CD4-positive, CD25-positive, alpha-beta regulatory T cell (primary cell): ENCODE data around the gene AXDND1. TPM values are rescaled to one million over a fixed set of nuclear protein-coding genes. Genes with fewer than 3 reads are reported as not detected.
"Not testable (repeated sequence)": the region's sequence is repeated elsewhere in the genome, so short reads cannot be mapped to it uniquely, and the experiment has no call there.

Source experiments
- ATAC-seq, 2 donors: fragments of 150-1000 bp; cut with Tn5 transposase; one replicate each; pipeline ENCODE4 v1.10.0; 2021; ENCODE audit warnings: low read depth in 2 of 2, moderate number of reproducible peaks in 2 of 2, moderate library complexity in 1 of 2
- DNase-seq, 3 donors: peaks; one replicate each; pipeline versions ENCODE4 v3.0.0 to v3.0.0-alpha.2; 2012 to 2022; ENCODE audit warnings: mixed read lengths in 1 of 3
- H3K27ac ChIP-seq: one replicate; pipeline ENCODE4 v1.7.0; 2013; ENCODE audit warnings: mild to moderate bottlenecking, low read length; ENCODE audit not compliant: insufficient read depth, poor library complexity, severe bottlenecking
- H3K27me3 ChIP-seq: one replicate; pipeline ENCODE4 v1.7.0; 2013; ENCODE audit warnings: low read length; ENCODE audit not compliant: control insufficient read depth, insufficient read depth
- H3K36me3 ChIP-seq: one replicate; pipeline ENCODE4 v1.7.0; 2013; ENCODE audit warnings: mild to moderate bottlenecking, low read length, moderate library complexity; ENCODE audit not compliant: control insufficient read depth, insufficient read depth
- H3K4me1 ChIP-seq: 2 replicates; pipeline ENCODE4 v1.7.0; 2013; ENCODE audit warnings: mild to moderate bottlenecking, low read length; ENCODE audit not compliant: insufficient read depth, control insufficient read depth, poor library complexity, severe bottlenecking
- H3K4me3 ChIP-seq: one replicate; pipeline ENCODE4 v1.7.0; 2013; ENCODE audit warnings: low read depth, mild to moderate bottlenecking, low read length, moderate library complexity
- H3K9me3 ChIP-seq, 2 experiments: 1 replicate in 1 of 2; 2 replicates in 1 of 2; pipeline ENCODE4 v1.7.0; 2013; ENCODE audit warnings: low read length in 2 of 2, mild to moderate bottlenecking in 1 of 2, moderate library complexity in 1 of 2; ENCODE audit not compliant: control insufficient read depth in 2 of 2
- H3K27ac Mint-ChIP-seq, 3 donors: one replicate each; pipeline ENCODE4 v1.8.0; 2020 to 2022; ENCODE audit warnings: mild to moderate bottlenecking in 3 of 3, mixed read lengths in 3 of 3, moderate library complexity in 2 of 3
- H3K27me3 Mint-ChIP-seq: one replicate; pipeline ENCODE4 v1.8.0; 2022; ENCODE audit warnings: mild to moderate bottlenecking, mixed read lengths
- H3K36me3 Mint-ChIP-seq: one replicate; pipeline ENCODE4 v1.8.0; 2020; ENCODE audit warnings: mixed read lengths
- H3K4me1 Mint-ChIP-seq, 4 donors: one replicate each; pipeline ENCODE4 v1.8.0; 2020 to 2022; ENCODE audit warnings: mixed read lengths in 4 of 4, mild to moderate bottlenecking in 1 of 4
- H3K4me3 Mint-ChIP-seq, 4 donors: one replicate each; pipeline ENCODE4 v1.8.0; 2020 to 2022; ENCODE audit warnings: mild to moderate bottlenecking in 4 of 4, mixed read lengths in 4 of 4, moderate library complexity in 3 of 4
- H3K9me3 Mint-ChIP-seq, 7 donors: one replicate each; pipeline ENCODE4 v1.8.0; 2020 to 2022; ENCODE audit warnings: mixed read lengths in 7 of 7, mild to moderate bottlenecking in 3 of 7, moderate library complexity in 2 of 7
- polyA plus RNA-seq, 4 donors: library from polyadenylated mRNA; unstranded; fragments of 300-500 nt; fragmentation: Illumina TruSeq; gene quantifications; one replicate each; pipeline ENCODE4 v1.2.3, GENCODE V29; 2021
- total RNA-seq: library from RNA; stranded (reverse); gene quantifications from one replicate; pipeline ENCODE4 v1.2.3, GENCODE V29; 2022

AXDND1 gene
- total and polyA plus RNA-seq, 5 donors from 2014 or later: not detected

- H3K36me3 ChIP-seq: peaks cover 79% of the 10 kb centered on the region
These were observed 23.7 kb upstream of the AXDND1 start for GRCh38 chr1:179341943-179342547.

GRCh38 chr1:179342740-179343404 is 22.9 kb upstream of the AXDND1 start:
- H3K36me3 Mint-ChIP-seq: peaks cover 46% of the 10 kb centered on the region
- H3K27ac Mint-ChIP-seq: no peak overlapping the region
- H3K9me3 Mint-ChIP-seq: no peaks in the 10 kb centered on the region
- Histone ChIP-seq H3K36me3 (peaks cover 78% of the 10 kb centered on the region), H3K27ac (no peak overlapping the region), H3K4me3 (no peak overlapping the region), H3K4me1 (no peaks in the 10 kb centered on the region), H3K27me3 (no peaks in the 10 kb centered on the region), H3K9me3 (no peaks in the 10 kb centered on the region)
- no peaks in the 10 kb centered on the region for H3K27me3 Mint-ChIP-seq
- ATAC-seq: no peak
- DNase-seq: no peak
- H3K4me1 Mint-ChIP-seq: peaks cover 0 to 3% (median 0%) of the 10 kb centered on the region in 4 donors
- no peak overlapping the region for H3K4me3 Mint-ChIP-seq

More at GRCh38 chr1:179341943-179342547, 23.7 kb upstream of the AXDND1 start:
- no peak for ATAC-seq
- no peaks in the 10 kb centered on the region for H3K9me3 ChIP-seq
- H3K27me3 ChIP-seq: no peaks in the 10 kb centered on the region
- H3K9me3 Mint-ChIP-seq: no peaks in the 10 kb centered on the region
- H3K27me3 Mint-ChIP-seq: no peaks in the 10 kb centered on the region
- no peak overlapping the region for H3K4me3 ChIP-seq
- peaks cover 0 to 9% (median 2%) of the 10 kb centered on the region in 4 donors for H3K4me1 Mint-ChIP-seq
- no peak overlapping the region for H3K27ac Mint-ChIP-seq
- no peak for DNase-seq
- no peak overlapping the region for H3K4me3 Mint-ChIP-seq
- no peak overlapping the region for H3K27ac ChIP-seq
- H3K36me3 Mint-ChIP-seq: peaks cover 48% of the 10 kb centered on the region
- no peaks in the 10 kb centered on the region for H3K4me1 ChIP-seq

GRCh38 chr1:179351281-179351680 is 14.5 kb upstream of the AXDND1 start:
- H3K27me3 Mint-ChIP-seq: no peaks in the 10 kb centered on the region
- H3K9me3 ChIP-seq: no peaks in the 10 kb centered on the region
- no peaks in the 10 kb centered on the region for H3K9me3 Mint-ChIP-seq
- no peak overlapping the region for H3K4me3 Mint-ChIP-seq
- H3K36me3 Mint-ChIP-seq: peaks cover 62% of the 10 kb centered on the region
- H3K4me1 ChIP-seq: no peaks in the 10 kb centered on the region
- peaks cover 2 to 14% (median 3%) of the 10 kb centered on the region in 4 donors for H3K4me1 Mint-ChIP-seq
- no peak overlapping the region for H3K27ac ChIP-seq
- H3K27me3 ChIP-seq: no peaks in the 10 kb centered on the region
- H3K4me3 ChIP-seq: no peak overlapping the region
- ATAC-seq (no peak), DNase-seq (no peak)
- peaks cover 67% of the 10 kb centered on the region for H3K36me3 ChIP-seq
- H3K27ac Mint-ChIP-seq: peak overlapping the region; percentile 39 to 75 (median 49)

GRCh38 chr1:179352236-179352635 is 13.5 kb upstream of the AXDND1 start:
- H3K36me3 ChIP-seq: peaks cover 60% of the 10 kb centered on the region

GRCh38 chr1:179353546-179353945 is 12.2 kb upstream of the AXDND1 start:
- H3K9me3 Mint-ChIP-seq: no peaks in the 10 kb centered on the region
- no peaks in the 10 kb centered on the region for H3K4me1 ChIP-seq
- H3K9me3 ChIP-seq: no peaks in the 10 kb centered on the region
- H3K36me3 Mint-ChIP-seq: peaks cover 47% of the 10 kb centered on the region
- H3K27me3 ChIP-seq: no peaks in the 10 kb centered on the region
- peaks cover 3 to 14% (median 4%) of the 10 kb centered on the region in 4 donors for H3K4me1 Mint-ChIP-seq
- peaks cover 50% of the 10 kb centered on the region for H3K36me3 ChIP-seq
- H3K4me3 ChIP-seq: no peak overlapping the region
- no peak overlapping the region for H3K27ac ChIP-seq
- H3K27me3 Mint-ChIP-seq: no peaks in the 10 kb centered on the region
- ATAC-seq: no peak
- no peak for DNase-seq
- H3K4me3 Mint-ChIP-seq: no peak overlapping the region
- peak overlapping the region in 1 of 3 donors; percentile 64 for H3K27ac Mint-ChIP-seq

More at GRCh38 chr1:179352236-179352635, 13.5 kb upstream of the AXDND1 start:
- no peaks in the 10 kb centered on the region for H3K9me3 ChIP-seq
- H3K27me3 ChIP-seq: no peaks in the 10 kb centered on the region
- peaks cover 59% of the 10 kb centered on the region for H3K36me3 Mint-ChIP-seq
- ATAC-seq (no peak), DNase-seq (no peak)
- H3K4me1 ChIP-seq: no peaks in the 10 kb centered on the region
- no peaks in the 10 kb centered on the region for H3K9me3 Mint-ChIP-seq
- no peak overlapping the region for H3K27ac ChIP-seq
- peaks cover 2 to 14% (median 3%) of the 10 kb centered on the region in 4 donors for H3K4me1 Mint-ChIP-seq
- H3K4me3 Mint-ChIP-seq: no peak overlapping the region
- H3K27me3 Mint-ChIP-seq: no peaks in the 10 kb centered on the region
- peak overlapping the region in 1 of 3 donors; percentile 39 for H3K27ac Mint-ChIP-seq
- no peak overlapping the region for H3K4me3 ChIP-seq

- H3K27me3 ChIP-seq, H3K27me3 Mint-ChIP-seq, H3K36me3 ChIP-seq, H3K4me3 Mint-ChIP-seq, H3K9me3 ChIP-seq, H3K9me3 Mint-ChIP-seq, H3K36me3 Mint-ChIP-seq, H3K4me1 ChIP-seq, H3K4me3 ChIP-seq, H3K27ac ChIP-seq, ATAC-seq, DNase-seq: not testable (repeated sequence)
- Mint-ChIP-seq H3K27ac (peak overlapping the region in 1 of 3 donors; percentile 46), H3K4me1 (peaks cover 5 to 15% (median 6%) of the 10 kb centered on the region in 4 donors)
These were observed 4.1 kb upstream of the AXDND1 start for GRCh38 chr1:179361631-179362030.

- Mint-ChIP-seq H3K36me3 (peaks cover 3% of the 10 kb centered on the region), H3K9me3 (no peaks in the 10 kb centered on the region), H3K27me3 (peaks cover 32% of the 10 kb centered on the region), H3K27ac (peak overlapping the region; percentile 99 to 100 (median 99)), H3K4me3 (peak overlapping the region; percentile 94 to 99 (median 95)), H3K4me1 (peaks cover 3 to 15% (median 9%) of the 10 kb centered on the region in 4 donors)
- no peak for DNase-seq
- no peaks in the 10 kb centered on the region for H3K9me3 ChIP-seq
- peak overlapping the region; percentile 98 for H3K27ac ChIP-seq
- H3K4me1 ChIP-seq: peaks cover 8% of the 10 kb centered on the region
- H3K27me3 ChIP-seq: no peaks in the 10 kb centered on the region
- H3K36me3 ChIP-seq: no peaks in the 10 kb centered on the region
- H3K4me3 ChIP-seq: peak overlapping the region; percentile 88
- no peak for ATAC-seq
These were observed 476 bp downstream of the AXDND1 start for GRCh38 chr1:179366093-179366800.
